Activated CD4-positive, alpha-beta T cell treated with anti-CD3 and anti-CD28 coated beads, Interleukin-2, amount 50 U/mL, for 48 hours (primary cell): ENCODE data around the gene POMP.
"Not testable (repeated sequence)": the region's sequence is repeated elsewhere in the genome, so short reads cannot be mapped to it uniquely, and the experiment has no call there.

Experiments
- DNase-seq, 2 experiments: peaks; one replicate each; pipeline ENCODE4 v3.0.0-alpha.2; 2020

Gene POMP

DNA sequence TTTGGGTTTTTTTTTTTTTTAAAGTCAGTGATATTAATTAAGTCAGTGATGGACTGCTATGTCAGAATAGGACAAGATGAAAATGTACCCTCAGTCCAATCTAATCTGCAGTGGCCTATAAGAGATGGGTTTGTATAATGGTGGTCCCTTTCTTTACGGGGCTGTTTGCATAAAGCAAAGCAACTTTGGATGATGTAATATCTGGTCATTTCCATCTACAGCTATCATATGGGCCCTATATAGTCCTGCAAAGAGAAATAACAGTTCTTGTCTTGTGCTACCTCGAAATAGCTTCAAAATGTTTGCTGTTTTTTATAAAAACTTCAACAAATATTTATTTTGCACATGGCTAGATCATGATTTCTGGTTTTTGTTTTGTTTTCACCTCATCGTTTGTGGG is 20.2 kb upstream of the POMP start:
- no peak for DNase-seq

DNA sequence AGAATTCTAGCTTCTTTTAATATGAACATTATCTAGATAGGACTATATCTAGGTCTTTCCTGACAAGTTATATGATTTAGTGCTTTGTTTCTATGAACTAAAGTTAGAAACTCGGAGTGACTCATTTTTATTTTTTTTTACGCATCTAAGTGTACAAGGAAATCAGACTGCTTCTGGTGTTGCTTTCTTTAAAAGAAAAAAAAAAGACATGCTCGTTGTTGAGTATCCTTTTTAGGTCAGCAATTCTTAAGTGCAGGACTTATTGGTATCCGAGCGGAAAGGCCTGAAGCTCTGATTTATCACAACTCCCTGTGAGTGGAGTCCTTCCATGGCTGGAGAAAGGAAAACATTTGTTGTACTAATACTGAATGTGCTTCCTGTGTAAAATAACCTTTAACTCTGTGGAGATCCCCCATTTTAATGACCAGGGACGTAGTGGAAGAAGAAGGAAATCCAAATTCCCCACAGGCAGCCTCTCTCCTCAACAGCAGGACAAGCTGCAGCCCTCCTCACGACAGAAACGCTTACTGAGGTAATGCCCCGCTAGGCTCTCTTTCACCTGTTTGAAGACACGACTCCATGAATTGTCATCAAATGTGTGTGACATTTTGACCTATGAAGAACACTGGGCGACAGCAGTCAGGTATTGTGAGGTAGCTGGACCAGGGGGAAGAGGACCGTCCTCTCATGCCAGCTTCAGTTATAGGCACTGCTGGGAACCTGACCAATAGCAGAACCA is 17.9 kb upstream of the POMP start:
- no peak for DNase-seq

DNA sequence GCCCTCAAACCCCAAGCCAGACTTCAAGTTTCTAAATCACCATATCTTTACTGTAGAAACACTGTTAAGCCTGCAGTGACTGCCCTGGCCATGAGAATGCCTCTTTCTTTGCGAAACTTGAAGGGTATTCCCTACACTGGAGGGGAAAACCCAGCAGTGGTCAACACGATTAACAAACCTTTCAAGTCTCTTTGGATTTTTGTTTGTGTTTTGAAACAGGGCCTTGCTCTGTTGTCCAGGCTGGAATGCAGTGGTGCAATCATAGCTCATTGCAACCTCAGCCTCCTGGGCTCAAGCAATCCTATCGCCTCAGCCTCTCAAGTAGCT is 17.4 kb upstream of the POMP start:
- DNase-seq = no peak

DNA sequence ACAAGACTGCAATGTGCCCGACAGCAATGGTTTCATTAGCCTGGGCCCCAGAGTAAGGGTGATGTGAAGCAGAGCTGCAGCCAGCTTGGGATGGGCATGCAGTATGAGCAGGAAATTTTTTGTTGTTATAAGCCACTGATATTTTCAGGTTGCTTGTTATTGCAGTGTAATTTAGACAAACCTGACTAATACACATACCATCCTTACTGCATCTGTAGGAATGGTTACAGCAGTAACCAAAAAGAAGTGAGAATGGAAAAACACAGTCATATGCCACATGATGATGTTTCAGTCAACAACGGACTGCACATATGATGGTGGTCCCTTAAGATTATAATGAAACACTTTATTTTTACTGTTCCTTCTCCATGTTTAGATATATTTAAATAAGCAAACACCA is 8.6 kb upstream of the POMP start:
- DNase-seq = no peak

DNA sequence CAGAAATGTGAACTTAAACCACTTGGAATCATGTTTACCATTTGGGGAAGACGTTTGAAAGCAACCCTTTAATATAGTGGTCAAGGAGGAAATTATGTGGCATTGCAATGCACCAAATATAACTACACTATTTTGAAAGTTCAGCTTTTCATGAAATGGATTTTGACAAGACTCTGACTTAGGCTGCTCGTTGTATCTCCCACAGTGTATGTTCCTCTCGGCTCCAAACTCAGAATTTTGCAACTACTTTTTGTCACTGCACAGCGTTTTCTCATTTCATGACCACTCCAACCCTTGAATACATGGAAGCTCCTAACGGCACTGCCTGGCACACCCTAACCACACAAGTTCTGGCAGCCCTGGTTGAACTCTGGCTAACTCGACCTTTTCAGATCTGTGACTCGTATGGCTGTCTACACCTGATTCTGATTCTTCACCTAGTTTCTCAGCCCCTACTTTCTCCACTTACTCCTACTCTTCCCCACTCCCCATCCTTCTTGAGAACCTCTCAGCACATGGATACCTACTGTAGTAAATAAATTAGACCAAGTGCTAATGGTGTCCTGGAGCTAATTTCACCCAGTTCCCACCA is 7.0 kb upstream of the POMP start:
- DNase-seq = no peak

DNA sequence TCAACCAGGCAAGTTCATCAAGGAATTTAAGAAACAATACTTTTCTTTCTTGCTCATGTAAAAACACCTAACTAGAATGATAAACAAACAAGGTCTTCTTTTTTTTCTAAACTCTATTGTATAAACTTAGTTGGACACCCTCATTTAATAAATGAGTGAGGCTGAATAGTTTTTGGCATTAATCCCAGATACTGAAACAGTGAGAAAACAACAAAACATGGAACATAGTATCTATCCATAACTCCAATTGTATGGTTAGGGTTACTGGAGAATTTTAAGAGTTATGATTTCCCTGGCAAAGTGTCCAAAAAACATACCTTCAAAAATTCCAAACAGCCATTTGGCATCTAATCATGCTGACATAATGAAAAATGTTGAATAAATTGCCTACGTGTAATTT is 5.8 kb upstream of the POMP start:
- DNase-seq = no peak

DNA sequence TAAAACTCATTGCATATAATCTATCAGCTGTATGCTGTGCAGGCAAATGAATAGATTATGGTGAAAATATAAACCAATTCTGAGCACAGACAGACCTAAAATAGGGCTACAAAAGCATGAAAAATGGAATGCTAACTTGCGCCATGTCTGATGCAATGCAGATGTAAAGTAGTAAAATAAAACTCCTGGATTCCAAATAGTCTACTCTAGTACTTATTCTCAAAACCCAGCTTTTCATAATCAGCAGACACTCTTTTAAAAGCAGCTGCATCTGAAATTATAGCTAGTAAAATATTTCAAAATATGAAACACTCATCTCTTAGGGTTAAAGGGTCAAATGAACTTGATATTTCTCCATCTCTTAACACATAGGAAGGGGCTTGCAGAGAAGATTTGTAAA is 4.7 kb upstream of the POMP start:
- no peak for DNase-seq

DNA sequence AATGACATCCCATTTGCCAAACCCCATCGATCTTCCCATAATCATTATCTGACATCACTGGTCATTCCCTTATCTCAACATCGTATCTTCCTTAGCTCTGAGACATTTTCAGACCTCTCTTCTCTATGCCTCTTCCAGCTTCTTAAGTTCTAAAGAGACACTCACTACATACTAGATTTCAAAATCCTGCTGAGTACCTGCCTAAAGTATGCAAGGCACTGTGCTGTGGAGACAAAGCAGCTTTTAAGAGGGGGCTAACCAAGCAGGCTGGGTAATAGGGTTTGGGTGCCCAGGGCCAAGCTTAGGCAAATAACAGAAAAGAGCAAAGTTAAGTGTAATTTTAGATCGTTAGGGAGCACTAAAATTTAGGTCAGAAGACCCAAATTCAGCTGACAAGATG is 3.4 kb upstream of the POMP start:
- DNase-seq = no peak

DNA sequence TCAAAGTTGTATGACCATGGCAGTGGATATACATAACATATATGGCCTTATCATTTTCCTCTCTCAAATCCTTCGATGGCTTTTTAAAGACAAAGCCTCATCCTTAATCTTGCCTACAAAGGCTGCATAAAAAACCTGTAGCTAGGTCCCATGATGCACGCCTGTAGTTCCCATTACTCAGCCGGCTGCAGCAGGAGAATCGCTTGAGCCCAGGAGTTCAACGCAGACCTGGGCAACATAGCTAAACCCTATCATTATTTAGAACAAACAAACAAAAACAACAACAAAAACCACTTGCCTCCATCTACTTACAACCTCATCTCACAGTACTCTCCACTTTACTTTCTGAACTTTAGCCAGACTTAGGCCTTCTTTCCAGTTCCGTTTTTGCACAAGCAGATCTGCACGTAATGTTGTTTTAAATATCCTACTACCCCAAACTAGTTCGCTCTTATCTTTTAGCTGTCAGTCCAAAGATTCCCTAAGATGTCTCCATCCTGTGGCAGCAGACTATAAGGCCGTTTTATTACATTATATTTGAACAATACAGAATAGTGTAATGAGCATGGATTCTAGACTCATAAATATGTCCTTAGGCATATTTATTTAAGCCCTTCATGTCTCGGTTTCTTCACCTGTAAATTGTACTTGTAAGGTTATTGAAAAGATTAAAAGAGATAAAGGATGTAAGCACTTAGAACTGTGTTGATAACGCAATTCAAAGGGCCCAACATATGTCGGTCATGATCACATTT is 969 bp upstream of the POMP start:
- no peak for DNase-seq

DNA sequence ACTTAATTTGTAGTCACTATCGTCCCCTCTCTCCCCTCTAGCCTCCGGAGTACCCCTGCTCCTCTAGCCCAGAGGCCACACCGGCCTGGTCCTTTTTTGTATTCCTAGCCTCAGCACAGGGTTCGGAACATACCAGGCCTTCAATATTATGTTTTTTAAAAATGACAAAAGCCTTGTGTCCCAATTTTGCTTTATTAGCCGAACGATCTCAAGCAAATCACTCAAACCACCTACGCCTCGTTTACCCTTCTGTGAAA is 463 bp upstream of the POMP start:
- no peak for DNase-seq

DNA sequence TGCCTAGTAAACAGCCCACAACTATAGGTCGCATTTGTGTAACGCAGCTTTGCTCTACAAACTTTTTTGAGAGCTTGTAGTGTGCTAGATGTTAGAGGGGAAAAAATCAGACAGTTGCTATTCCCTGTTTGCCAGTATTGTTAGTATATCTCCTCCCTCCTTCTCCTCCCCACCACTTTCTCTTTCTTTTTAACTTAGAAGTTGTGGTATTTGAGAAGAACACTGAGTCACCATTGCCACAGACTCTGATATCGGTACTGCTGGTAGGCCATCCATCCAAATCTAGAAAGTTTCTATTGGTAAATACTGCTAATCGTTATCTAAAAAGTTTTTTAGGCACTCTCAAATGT is 666 bp downstream of the POMP start:
- DNase-seq = no peak

DNA sequence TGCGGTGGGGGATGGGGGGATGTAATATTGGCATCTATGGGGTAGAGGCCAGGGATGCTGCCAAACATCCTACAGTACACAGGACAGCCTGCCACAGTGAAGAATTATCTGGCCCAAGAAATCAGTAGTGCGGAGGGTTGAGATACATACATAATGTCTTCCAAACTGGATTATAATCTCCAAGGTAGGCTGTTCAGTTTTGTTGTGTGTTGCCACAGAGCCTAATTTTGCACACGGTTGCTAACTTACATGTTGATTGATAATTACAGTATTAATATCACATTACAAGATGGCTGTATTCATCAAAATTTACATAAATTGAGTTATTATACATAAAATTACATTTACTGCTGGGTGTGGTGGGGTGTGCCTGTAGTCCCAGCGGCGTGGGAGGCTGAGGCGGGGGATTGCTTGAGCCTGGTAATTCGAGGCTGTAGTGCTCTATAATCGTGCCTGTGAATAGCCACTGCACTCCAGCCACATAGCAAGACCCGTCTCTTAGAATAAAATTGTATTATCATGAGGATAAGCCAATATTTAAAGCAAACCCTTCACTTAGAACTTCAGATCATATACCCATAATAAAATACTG is 8.1 kb downstream of the POMP start:
- no peak for DNase-seq

DNA sequence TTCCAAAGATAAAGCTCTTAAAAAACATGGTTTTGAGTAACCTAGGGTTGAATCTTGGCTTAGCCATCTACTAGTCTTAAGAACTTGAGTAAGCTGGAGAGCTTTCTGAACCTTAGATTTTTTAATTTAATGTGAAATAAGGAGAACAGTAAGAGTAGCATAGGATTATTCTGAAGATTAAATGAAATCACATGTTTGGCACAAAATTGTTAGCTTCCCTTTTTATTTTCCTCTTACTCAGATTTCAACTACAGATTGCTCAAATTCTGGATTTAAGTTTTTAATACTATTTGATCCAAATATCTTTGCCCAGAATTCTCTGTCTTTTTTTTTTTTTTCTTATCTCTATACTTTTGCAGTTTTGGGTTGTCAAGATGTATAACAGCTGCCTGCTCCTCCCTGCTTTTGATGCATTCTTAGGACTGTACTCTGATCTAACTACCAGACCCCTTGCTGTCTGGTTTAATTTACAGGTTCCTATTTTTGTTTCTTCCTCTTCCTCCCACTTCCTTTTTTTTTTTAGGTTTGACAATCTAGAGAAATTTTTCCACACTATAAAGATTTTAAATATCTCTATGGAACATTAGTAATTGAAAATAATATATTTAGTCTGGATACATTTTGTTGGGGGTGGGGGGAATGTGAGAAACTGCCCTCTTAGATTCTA is 12.3 kb downstream of the POMP start:
- DNase-seq = no peak

DNA sequence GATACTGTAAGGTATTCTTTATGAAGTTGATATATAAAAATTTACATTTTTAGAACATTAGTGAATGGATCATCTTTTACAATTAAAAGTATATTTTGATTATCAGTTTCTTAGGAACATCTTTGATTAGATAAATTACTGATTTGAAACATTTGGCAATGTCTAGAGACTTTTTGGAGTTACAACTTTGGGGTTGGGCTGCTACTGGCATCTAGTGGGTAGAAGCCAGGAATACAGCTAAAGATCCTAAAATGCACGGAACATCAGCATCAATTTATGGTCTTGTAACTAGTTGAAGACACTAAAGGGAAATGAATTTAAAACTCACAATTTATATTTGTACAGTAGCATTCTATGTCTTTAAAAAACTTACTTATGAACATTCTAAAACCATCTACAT is 19.9 kb downstream of the POMP start:
- DNase-seq = no peak

DNA sequence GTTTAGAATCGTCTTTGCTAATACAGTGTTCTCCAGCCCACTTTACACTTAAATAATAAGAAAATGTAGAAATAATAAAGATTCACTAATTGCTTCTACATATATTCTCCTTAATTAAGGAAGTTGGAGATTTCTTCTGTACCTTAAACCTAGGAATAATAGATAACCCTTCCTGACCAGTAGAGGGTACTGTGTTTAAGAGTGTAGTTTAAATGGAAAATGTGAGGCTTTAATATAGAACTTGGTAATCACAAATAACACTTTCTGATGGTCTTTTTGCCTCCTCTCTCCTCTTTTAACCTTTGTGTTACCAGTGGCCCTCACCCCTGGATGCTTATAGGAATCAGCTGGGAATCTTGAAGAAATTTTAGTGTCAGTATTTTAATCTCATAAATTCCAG is 20.7 kb downstream of the POMP start:
- no peak for DNase-seq

DNA sequence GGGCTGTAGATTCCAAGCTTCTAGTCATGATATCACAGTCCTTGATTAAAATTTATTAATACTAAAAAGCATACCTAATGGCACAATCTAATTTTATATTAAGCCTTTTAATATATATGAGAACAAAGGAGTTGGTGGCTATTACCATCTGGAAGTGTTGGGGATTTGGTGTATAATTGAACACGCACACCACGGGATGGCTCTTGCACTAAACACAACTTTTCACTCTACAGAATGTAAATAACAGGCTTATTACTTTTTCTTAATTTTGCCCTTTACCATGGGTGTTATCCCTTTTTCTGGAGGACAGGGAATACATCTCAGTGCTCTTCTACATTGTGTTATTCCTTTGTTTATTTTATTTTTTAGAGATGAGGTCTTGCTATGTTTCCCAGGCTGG is 21.6 kb downstream of the POMP start:
- DNase-seq = no peak

DNA sequence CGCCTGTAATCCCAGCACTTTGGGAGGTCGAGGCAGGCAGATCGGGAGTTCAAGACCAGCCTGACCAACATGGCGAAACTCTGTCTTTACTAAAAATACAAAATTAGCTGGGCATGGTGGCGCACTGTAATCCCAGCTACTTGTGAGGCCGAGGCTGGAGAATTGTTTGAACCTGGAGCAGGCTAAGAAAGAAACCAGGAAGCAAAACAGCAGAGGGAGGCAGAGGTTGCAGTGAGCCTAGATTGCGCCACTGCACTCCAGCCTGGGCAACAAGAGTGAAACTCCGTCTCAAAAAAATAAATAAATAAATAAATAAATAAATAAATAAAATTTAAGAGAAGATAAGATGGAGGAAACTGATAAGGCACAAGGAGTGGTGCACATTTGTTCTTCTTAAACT is 24.2 kb downstream of the POMP start:
- DNase-seq = not testable (repeated sequence)

DNA sequence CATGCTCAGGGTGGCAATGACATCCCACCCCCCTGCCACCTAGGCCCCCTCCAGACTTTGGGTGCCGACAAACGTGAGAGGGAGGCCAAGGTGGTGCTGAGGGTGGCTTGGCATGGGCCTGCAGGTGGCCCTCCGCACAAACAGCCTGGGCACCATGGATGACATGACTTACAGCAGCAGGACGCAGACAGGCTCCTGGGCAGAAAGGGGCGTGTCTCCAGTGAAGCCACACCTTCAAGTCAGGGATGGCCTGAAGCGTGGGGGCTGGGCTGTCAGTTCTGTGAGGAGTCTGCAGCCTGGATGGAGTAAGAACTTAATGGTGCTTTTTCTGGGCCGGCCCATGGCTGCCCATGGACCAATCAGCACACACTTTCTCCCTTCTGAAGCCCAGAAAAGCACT is 25.3 kb downstream of the POMP start:
- no peak for DNase-seq

DNA sequence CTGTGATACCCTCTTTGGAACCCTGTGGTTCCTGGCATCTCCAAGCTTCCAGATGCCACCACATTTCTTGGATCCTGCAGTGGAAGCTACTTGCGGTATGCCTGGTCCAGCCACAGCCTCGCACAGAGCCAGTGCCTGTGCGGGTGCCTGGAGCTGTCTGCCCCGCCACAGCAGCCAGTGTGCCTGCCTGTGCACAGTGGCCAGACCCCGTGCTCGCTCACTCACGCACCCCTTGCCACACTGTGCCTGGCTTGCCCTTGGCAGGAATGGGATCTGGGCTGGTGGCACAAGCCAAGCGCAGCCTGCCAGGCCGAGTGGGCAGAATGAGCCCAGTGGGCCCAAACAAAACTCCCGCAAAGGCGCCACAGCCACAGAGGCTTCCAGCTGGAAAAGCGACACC is 26.2 kb downstream of the POMP start:
- DNase-seq = no peak

DNA sequence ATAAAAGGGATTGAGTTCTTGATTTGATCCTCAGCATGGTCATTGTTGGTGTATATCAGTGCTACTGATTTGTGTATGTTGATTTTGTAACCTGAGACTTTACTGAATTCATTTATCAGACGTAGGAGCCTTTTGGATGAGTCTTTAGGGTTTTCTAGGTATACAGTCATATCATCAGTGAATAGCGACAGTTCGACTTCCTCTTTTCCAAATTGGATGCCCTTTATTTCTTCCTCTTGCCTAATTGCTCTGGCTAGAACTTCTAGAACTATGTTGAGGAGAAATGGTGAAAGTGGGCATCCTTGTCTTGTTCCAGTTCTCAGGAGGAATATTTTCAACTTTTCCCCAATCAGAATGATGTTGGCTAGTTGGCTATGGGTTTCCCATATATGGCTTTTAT is 27.0 kb downstream of the POMP start:
- DNase-seq = no peak

DNA sequence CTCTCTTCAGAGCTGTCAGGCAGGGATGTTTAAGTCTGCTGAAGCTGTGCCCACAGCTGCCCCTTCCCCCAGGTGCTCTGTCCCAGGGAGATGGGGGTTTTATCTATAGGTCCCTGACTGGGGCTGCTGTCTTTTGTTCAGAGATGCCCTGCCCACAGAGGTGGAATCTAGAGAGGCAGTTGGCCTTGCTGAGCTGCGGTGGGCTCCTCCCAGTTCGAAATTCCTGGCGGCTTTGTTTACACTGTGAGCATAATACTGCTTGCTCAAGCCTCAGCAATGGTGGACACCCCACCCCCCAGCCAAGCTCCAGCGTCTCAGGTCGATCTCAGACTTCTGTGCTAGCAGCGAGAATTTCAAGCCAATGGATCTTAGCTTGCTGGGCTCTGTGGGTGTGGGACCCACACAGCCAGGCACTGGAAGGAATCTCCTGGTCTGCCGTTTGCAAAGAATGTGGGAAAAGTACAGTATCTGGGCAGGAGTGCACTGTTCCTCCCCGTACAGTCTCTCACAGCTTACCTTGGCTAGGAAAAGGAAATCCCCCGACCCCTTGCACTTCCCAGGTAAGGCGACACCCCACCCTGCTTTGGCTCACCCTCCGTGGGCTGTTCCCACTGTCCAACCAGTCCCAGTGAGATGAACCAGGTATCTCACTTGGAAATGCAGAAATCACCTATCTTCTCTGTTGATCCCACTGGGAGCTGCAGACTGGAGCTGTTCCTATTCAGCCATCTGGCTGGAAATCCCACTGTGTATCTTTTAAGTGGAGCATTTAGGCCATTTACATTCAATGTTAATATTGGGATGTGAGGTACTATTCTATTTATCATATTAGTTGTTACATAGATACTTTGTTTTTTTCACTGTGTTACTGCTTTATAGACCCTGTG is 34.9 kb downstream of the POMP start:
- not testable (repeated sequence) for DNase-seq

DNA sequence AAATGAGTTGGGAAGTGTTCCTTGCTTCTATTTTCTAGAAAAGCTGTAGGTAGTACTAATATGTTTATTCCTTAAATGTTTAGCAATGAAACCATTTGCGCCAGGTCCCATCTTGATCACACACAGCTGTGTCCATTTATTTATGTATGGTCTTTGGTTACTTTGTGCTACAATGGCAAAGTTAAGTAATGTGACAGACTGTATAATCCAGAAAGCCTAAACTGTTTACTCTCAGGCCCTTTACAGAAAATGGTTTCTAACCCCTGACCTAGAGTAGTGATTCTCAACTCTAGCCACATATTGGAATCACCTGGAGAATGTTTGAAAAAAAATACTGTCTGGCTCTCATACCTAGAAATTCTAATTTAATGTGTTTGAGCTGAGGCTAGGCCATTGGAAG is 38.5 kb downstream of the POMP start:
- no peak for DNase-seq

DNA sequence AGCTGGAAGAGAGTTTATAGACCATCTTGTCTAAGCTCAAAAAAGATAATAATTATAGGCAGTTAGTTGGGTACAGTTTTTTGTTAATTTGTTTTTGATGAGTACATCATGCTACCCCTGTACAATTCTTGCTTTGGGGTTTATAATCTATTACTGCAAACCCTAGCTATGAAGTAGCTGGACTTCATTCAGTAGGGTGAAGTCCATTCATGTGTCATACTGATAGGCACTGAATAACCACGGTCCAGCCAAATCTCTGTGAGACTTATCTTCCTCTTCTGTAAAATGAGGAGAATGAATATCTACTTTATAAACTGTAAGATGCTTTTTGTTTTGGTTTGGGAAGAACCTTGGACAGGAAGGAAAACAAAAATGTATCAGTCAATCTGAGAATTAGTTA is 40.3 kb downstream of the POMP start:
- DNase-seq = no peak
